ENCODE data around the gene HECTD3. TPM values are rescaled to one million over a fixed set of nuclear protein-coding genes. Genes with fewer than 3 reads are reported as not detected.
"Not testable (repeated sequence)": the region's sequence is repeated elsewhere in the genome, so short reads cannot be mapped to it uniquely, and the experiment has no call there.

Gene HECTD3
- total RNA-seq, 2 experiments from 2014 or later: 13.3 to 30.1 TPM

DNA sequence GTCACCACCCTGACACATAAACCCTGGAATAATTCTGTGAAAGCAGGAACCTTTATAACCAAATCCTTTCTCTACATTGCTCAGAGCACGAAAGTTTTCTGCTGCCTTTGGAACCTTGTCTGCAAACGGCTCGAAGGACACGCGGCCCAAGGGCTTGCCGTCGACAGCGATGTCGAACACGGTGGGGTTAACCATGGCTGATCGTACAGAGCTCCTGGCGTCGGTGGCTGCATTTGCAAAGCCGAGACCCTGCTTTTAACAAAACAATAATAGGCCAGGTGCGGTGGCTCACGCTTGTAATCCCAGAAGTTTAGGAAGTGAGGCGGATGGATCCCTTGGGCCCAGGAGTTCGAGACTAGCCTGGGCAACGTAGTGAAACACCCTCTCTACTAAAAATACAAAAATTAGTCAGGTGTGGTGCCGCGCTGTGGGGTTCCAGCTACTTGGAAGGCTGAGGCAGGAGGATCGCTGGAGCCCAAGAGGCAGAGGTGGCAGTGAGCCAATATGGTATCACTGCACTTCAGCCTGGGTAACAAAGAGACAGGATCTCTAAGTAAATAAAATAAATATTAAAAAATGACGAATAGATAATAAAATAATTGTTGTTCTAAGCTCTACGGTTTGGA lies 22.5 kb downstream of the HECTD3 start:
- H4K20me1 ChIP-seq (ENCODE audit: insufficient read depth, low read length): no peaks in the 10 kb centered on the region
- peaks cover 16% of the 10 kb centered on the region; the same call in 1 of the 2 replicates for H3K79me2 ChIP-seq (ENCODE audit: insufficient read depth, low read depth, low read length)
- no peak overlapping the region for H3K4me3 ChIP-seq (ENCODE audit: low read depth, low read length, poor library complexity, severe bottlenecking)
- H3K4me2 ChIP-seq (ENCODE audit: low read length): no peak overlapping the region
- no peak overlapping the region for H3K27ac ChIP-seq (ENCODE audit: low read depth, low read length, poor library complexity, severe bottlenecking)
- ChIA-PET POLR2A (interaction anchor here (0.6 to 2.1 kb wide), 5 partner anchors 22 to 315 kb away, joined by 3 to 4 read pairs (median 3); partner anchors contain the start of genes HECTD3 and TMEM53), CTCF (ENCODE audit: unreplicated experiment) (no interaction called here)
- H3K9me2 ChIP-seq (ENCODE audit: insufficient read depth, low read length): no peaks in the 10 kb centered on the region
- intact Hi-C loops (cut with micrococcal nuclease; ENCODE audit: unreplicated experiment): loop anchor here (10.0 kb wide), 1 partner anchor 154 kb away; no protein-coding TSS in a partner anchor
- H3K4me1 ChIP-seq (ENCODE audit: insufficient read depth, low read length, poor library complexity, severe bottlenecking): peaks cover 11% of the 10 kb centered on the region
- no peaks in the 10 kb centered on the region for H3K9me3 ChIP-seq (ENCODE audit: low read length)
- H2AFZ ChIP-seq (ENCODE audit: low read length): no peak overlapping the region
- DNase-seq (ENCODE audit: low spot score): no peak
- no TSS peak for BruUV-seq (replicated peaks)
- 0 out of 2 replicates have a peak, but pooled peaks cover 2% of the 10 kb centered on the region for H3K36me3 ChIP-seq (ENCODE audit: insufficient read depth, low read length)
- no peak for TF ChIP-seq CTCF (conservative IDR thresholded peaks at IDR 0.05; ENCODE audit: low read length)
- TF ChIP-seq EZH2phosphoT487 (IDR thresholded peaks at IDR 0.05; ENCODE audit: borderline replicate concordance, low read depth, low read length): no peak

DNA sequence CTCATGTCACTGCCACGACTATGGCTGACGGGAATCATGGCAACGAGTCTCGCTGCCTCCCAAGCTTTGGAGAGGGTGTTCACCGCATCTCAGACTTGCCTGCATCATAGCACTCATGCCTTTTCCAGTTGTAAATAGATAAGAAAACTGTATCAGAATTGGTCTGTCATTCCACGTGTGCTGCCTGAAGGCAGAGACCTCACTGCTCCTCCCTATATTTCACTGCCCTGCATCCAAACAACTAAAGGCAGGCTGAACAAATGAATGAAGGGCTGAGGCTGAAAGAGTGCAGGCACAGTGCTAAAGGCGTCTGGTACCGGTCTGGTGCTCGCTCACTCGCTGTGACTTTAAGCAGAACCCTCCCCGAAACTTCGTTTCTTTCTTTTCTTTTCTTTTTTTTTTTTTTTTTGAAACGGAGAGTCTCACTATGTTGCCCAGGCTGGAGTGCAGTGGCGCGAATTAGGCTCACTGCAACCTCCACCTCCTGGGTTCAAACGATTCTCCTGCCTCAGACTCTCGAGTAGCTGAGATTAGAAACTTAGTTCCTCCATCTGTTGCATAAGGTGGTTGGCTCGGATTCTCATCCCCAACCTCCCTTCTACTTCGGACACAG lies 25.3 kb downstream of the HECTD3 start:
- Histone ChIP-seq H3K27ac (ENCODE audit: low read depth, low read length, poor library complexity, severe bottlenecking) (peak overlapping the region; percentile 39), H3K36me3 (ENCODE audit: insufficient read depth, low read length) (peaks cover 6% of the 10 kb centered on the region; the same call in 1 of the 2 replicates), H3K4me1 (ENCODE audit: insufficient read depth, low read length, poor library complexity, severe bottlenecking) (peaks cover 11% of the 10 kb centered on the region), H3K4me2 (ENCODE audit: low read length) (peak overlapping the region; percentile 95), H3K9me3 (ENCODE audit: low read length) (no peaks in the 10 kb centered on the region), H3K9me2 (ENCODE audit: insufficient read depth, low read length) (no peaks in the 10 kb centered on the region), H2AFZ (ENCODE audit: low read length) (peak overlapping the region; percentile 98; the same call in 1 of the 2 replicates), H4K20me1 (ENCODE audit: insufficient read depth, low read length) (no peaks in the 10 kb centered on the region), H3K4me3 (ENCODE audit: low read depth, low read length, poor library complexity, severe bottlenecking) (peak overlapping the region; percentile 93), H3K79me2 (ENCODE audit: insufficient read depth, low read depth, low read length) (peaks cover 16% of the 10 kb centered on the region; the same call in 1 of the 2 replicates)
- BruUV-seq (replicated peaks): no TSS peak
- intact Hi-C loops (cut with micrococcal nuclease; ENCODE audit: unreplicated experiment): loop anchor here (10.0 kb wide), 1 partner anchor 151 kb away; no protein-coding TSS in a partner anchor
- ChIA-PET POLR2A (interaction anchor here (0.7 to 1.5 kb wide), 4 partner anchors 25 to 270 kb away, joined by 4 to 6 read pairs (median 5); partner anchors contain the start of gene UROD), CTCF (ENCODE audit: unreplicated experiment) (interaction anchor here (0.5 to 0.6 kb wide), 2 partner anchors 240 to 1354 kb away, joined by 3 to 5 read pairs; no protein-coding TSS in a partner anchor)
- no peak for DNase-seq (ENCODE audit: low spot score)
- no peak for TF ChIP-seq EZH2phosphoT487 (IDR thresholded peaks at IDR 0.05; ENCODE audit: borderline replicate concordance, low read depth, low read length)
- no peak for TF ChIP-seq CTCF (conservative IDR thresholded peaks at IDR 0.05; ENCODE audit: low read length)

GRCh38 chr1:44977372-44977771 lies 33.8 kb downstream of the HECTD3 start:
- H3K9me2 ChIP-seq (ENCODE audit: insufficient read depth, low read length); H4K20me1 ChIP-seq (ENCODE audit: insufficient read depth, low read length); BruUV-seq (replicated peaks); CTCF ChIA-PET (ENCODE audit: unreplicated experiment); POLR2A ChIA-PET; H2AFZ ChIP-seq (ENCODE audit: low read length); H3K4me3 ChIP-seq (ENCODE audit: low read depth, low read length, poor library complexity, severe bottlenecking); H3K4me2 ChIP-seq (ENCODE audit: low read length); DNase-seq (ENCODE audit: low spot score); H3K4me1 ChIP-seq (ENCODE audit: insufficient read depth, low read length, poor library complexity, severe bottlenecking); intact Hi-C loops (cut with micrococcal nuclease; ENCODE audit: unreplicated experiment); H3K27ac ChIP-seq (ENCODE audit: low read depth, low read length, poor library complexity, severe bottlenecking); H3K79me2 ChIP-seq (ENCODE audit: insufficient read depth, low read depth, low read length): not testable (repeated sequence)
- Histone ChIP-seq H3K9me3 (ENCODE audit: low read length) (peaks cover 13% of the 10 kb centered on the region; the same call in 1 of the 2 replicates), H3K36me3 (ENCODE audit: insufficient read depth, low read length) (peaks cover 83% of the 10 kb centered on the region)

All from OCI-LY7 (cell line).